HG03469 (cell line): Measurements from ENCODE around the gene ANKS1B.
"Not testable (repeated sequence)": the region's sequence is repeated elsewhere in the genome, so short reads cannot be mapped to it uniquely, and the experiment has no call there.

Experiments used
- ATAC-seq: cut with Tn5 transposase; IDR thresholded peaks from one replicate; pipeline ENCODE4 v1.9.1; 2021; ENCODE audit warnings: mild to moderate bottlenecking, moderate library complexity, moderate number of reproducible peaks; ENCODE audit not compliant: unreplicated experiment

ANKS1B gene

DNA sequence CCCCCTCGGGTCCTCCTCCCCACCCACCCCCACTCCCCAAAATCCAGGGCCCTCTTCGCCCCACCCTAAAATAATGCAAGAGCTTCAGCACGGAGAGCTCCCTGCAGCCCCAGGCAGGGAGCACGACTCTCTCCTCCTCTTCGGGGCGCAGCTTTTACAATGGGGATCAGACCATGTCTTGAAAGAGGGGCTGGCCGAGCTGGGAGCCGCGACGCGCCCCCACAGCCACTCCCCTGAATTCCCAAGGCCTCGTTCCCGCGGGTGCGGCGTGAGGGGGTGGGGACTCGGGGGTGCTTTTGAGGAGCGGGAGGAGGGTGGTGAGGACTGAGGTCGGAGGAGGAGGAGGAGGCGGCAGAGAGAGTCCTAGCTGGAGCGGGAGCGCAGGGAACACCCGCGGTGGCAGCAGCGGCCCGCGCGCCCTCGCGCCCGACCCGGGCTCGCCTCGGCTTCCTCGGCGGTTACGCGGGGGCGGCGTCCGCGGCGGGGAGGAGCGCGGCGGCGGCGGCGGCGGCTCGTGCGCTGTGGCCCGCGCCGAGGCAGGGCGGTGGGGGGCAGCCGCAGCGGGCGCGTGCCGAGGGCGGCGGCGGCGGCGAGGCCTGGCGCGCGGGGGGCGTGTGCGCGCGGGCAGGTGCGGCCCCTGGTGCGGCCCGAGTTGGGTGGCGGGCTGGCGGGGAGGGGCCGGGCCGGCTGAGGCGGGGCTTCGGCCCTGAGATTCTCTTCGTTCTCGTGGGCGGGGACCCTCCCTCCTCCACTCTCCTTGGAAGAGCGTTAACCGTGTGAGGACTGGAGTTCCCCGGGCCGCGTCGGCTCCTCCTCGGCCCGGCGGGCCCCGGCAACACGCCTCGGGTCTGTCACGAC, at the start of gene ANKS1B:
TSS of gene ANKS1B (minus strand) at position 666 of the 858 bp plus-strand sequence. CDS start 699 bp downstream, outside the sequence.
- no peak for ATAC-seq

DNA sequence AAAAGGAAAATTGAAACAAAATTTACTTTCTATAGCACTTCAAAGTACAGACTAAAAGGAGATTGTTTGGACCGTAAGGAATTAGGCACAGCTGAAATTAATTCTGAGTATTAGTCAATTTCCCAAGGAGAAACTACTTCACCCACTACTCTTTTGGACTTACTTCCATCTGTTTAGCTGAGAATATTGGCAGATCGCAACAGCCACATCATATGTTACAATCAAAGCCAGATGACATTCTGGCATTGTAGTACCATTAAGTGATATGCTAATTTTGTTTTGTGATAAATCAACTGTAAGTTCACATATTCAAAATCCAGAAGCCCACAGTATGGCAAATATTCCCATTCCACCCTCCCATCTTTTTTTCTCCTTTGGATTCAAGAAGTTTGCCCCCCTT, 47.1 kb upstream of the ANKS1B start:
- no peak for ATAC-seq

- no peak for ATAC-seq
Observed at GRCh38 chr12:100027671-100028070, 42.9 kb upstream of the ANKS1B start.

DNA sequence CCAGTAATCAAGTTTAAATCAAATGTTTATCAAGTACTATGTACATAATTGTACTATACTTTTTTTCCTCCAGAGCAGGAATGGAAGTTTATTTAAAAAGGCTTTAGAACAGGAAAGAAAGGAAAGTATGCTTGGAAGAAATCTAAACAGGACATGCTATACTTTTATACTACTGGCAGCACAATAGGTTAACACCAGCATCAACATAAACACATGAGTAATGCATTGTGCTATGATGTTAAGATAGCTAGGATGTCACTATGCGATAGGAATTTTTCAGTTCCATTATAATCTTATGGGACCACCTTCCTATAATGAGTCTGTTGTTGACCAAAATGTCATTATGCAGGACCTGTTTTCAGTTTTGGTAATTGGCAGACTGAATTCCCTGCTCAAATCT, 41.5 kb upstream of the ANKS1B start:
- no peak for ATAC-seq

GRCh38 chr12:100024974-100025555, 40.3 kb upstream of the ANKS1B start:
- ATAC-seq: no peak

- no peak for ATAC-seq
Observed at GRCh38 chr12:100020370-100020769, 35.6 kb upstream of the ANKS1B start.

- ATAC-seq: no peak
Observed at GRCh38 chr12:100017056-100017455, 32.3 kb upstream of the ANKS1B start.

DNA sequence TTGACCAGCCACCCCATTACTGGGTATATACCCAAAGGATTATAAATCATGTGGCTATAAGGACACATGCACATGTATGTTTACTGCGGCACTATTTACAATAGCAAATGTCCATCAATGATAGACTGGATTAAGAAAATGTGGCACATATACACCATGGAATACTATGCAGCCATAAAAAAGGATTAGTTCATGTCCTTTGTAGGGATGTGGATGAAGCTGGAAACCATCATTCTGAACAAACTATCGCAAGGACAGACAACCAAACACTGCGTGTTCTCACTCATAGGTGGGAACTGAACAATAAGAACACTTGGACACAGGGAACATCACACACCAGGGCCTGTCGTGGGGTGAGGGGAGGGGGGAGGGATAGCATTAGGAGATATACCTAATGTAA, 31.6 kb upstream of the ANKS1B start:
- not testable (repeated sequence) for ATAC-seq

DNA sequence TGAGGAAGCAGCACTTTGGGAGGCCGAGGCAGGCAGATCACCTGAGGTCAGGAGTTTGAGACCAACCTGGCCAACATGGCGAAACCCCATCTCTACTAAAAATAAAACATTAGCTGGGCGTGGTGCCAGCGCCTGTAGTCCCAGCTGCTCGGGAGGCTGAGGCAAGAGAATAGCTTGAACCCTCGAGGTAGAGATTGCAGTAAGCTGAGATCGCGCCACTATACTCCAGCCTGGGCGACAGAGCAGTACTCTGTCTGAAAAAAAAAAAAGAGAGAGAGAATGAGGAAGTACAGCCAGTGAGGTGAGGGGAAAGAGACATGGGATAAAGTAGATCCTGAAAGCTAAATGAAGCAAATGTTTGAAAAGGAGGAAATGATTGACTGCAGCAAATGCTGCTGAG, 21.1 kb upstream of the ANKS1B start:
- ATAC-seq: not testable (repeated sequence)

DNA sequence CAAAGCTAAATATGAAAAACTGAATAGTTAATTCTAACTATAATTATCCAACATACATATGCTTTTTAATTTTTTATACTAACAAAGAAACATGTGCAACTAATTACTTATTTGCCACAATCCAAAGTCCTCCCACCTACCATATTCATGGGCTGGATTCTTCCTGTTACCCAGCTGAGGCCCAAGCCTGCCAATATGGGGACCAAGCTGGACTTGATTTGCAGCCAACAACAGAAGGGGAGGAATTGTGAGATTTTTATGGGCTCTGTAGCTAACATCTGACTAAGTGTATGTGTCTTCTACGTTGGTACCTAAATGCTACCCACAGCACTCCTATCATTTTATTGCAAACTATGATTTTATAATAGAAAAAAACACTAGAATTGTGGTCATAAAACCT, 13.1 kb upstream of the ANKS1B start:
- no peak for ATAC-seq

DNA sequence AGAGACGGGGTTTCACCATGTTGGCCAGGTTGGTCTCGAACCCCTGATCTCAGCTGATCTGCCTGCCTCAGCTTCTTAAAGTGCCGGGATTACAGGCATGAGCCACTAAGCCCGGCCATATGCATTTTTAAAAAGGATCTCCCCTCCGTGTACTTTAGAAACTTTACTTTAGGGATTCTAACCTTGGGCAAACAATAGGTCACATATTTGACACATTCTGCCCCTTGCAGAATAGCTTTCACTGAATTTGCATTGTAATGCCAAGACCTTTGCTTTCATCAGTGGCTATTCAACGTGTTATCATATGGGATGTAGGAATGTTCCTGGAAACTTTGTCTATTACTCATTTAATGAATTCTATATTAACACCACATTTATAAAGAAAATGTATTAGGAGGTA, 11.4 kb upstream of the ANKS1B start:
- no peak for ATAC-seq

DNA sequence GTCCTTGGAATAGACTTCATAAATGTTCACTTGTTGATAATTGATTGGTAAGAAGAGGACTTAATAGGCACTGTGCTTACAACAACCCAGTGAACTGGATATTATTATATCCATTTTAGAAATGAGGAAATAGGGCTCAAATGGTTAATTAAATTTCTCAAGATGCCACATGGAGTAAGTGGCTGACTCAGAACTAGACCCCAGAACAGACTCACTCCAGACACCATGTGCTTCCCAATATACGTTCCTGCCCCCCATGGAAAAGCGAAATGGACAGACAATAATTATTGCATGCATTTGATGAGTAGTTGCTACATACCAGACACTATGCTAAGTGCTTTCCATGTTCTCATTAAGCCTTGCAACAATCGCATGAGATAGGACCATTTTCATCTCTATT, 895 bp upstream of the ANKS1B start:
- ATAC-seq: no peak

DNA sequence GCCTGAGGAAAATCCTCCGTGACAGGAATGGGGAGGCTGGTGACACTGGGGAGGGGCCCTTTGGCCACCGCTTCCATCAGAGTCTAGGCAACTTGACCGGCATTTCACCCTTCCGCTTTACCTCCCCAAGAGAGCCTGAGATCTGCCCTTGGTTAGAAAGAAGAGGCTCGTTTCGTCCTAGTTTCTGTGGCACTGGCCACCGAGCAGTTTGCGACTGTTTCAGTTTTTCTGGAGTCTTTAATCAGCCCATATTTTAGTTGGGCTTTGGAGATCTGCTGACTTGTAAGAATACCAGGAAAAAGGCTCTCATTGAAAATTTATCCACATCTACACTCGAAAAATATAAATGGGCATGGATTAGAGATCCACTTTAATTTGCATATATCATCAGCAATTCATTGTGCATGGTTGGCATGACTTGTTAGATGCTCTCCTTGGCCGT, 414 bp upstream of the ANKS1B start:
- ATAC-seq: no peak

GRCh38 chr12:99983456-99984258, 1.1 kb downstream of the ANKS1B start:
- no peak for ATAC-seq

DNA sequence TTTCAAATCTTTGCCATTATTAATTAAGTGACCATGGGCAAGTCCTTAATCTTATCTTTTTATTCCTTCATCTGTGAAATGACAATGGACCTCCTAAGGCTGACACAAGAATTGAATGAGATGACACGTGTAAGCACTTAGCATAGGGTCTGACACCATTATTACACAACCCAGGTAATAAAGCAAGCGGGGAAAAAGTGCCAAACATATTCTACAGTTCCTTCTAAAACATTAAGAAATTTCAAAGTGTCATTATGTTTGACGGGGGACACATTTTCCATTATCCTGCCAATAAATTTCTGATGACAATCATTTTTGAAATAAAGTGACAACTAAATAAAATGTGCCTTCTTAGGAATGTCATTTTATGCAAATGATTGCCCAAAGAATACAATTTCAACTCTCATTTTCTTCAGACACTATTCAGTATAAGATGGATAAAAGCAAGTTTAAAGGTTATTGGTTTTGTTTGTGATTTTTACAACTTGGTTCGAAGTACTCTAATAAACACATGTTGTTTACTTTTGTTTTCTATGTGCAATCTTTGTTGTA, 3.0 kb downstream of the ANKS1B start:
- ATAC-seq: no peak

DNA sequence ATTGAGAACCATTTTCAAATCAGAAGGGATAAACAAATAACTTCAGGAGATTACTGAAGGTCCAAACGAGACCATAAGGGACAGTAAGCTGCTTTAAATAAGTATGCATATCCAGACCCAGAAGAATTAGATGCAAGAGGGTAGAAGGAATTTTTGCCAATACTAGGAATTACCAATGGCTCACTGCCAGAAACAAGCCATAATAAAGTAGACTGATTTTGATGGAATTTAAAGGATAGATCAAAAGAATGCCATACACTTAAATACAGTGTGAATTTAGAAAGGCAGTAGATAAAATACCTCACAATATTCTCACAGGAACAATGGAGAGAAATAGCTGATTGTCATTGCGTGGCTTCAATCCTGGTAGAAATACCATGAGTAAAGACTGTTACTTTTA, 5.3 kb downstream of the ANKS1B start:
- no peak for ATAC-seq

DNA sequence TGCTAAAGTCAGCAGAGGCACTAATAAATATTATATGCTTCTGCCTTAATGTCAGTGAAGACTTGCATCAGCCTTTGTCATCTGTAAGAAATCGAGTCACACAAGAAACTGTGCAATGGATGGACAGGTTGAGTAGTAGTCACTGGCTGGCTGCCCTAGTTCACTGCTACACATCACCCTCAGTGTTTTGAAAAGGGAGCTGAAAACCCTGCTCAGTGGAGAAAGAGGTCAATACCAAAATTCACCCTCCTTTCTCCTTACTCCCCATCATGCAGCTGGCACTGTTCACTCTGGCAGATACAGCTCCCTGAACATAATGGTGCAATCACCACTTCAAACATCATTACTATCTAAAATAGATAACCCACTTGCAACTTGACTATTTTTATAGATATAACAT, 6.6 kb downstream of the ANKS1B start:
- ATAC-seq: no peak

DNA sequence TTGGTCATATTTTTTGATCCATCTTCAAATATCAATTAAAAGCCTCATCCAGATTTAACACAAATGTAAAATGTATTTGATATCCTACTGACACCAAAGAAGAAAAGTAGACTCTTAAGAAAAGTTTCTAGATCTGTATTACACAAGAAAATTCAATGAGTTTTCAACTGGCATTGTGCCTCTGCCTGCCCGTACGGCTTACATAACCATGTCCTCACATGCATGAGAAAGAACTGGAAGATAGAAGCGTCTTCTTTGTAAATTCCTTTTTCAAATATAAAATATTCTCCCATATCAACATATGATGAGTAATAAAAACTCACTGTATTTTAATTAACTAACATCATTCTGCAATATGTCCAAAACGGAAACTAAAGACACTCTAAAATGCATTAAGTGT, 7.2 kb downstream of the ANKS1B start:
- ATAC-seq: no peak

DNA sequence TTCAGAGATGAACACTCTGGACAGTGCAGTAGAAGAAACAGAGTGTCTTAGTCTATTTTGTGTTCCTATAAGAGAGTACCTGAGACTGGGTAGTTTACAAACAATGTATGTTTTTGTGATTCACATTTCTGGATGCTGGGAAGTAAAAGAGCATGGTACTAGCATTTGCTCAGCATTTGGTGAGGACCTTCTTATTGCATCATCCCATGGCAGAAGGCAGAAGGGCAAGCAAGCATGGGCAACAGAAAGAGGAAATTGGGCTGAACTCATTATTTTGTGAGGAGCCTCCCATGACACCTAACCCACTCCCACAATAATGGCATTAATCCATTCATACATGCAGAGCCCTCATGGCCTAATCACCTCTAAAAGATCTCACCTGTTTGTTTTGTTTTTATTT, 8.0 kb downstream of the ANKS1B start:
- no peak for ATAC-seq

DNA sequence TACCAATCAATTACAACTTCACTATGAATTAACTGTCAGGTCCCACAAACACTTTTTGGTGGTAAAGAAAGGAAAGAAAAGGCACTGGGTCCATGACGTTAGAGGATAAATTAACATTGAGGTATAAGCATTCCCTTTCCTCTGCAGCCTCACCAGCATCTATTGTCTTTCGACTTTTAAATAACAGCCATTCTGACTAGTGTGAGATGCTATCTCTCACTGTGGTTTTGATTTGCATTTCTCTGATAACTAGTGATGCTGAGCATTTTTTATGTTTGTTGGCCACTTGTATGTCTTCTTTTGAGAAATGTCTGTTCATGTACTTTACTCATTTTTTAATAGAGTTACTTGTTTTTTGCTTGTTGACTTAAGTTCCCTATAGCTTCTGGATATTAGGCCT, 9.4 kb downstream of the ANKS1B start:
- no peak for ATAC-seq

GRCh38 chr12:99974146-99974545, 10.6 kb downstream of the ANKS1B start:
- no peak for ATAC-seq
